HG02678 (cell line): ENCODE measurements around the gene BSND.
A peak's percentile ranks its signal among the peaks of the same experiment; 100 is the strongest.
"Not testable (repeated sequence)": the region's sequence is repeated elsewhere in the genome, so short reads cannot be mapped to it uniquely, and the experiment has no call there.

Experiments used
- ATAC-seq: cut with Tn5 transposase; IDR thresholded peaks from one replicate; pipeline ENCODE4 v1.9.1; 2021; ENCODE audit warnings: mild to moderate bottlenecking, moderate library complexity; ENCODE audit not compliant: unreplicated experiment

The BSND gene

DNA sequence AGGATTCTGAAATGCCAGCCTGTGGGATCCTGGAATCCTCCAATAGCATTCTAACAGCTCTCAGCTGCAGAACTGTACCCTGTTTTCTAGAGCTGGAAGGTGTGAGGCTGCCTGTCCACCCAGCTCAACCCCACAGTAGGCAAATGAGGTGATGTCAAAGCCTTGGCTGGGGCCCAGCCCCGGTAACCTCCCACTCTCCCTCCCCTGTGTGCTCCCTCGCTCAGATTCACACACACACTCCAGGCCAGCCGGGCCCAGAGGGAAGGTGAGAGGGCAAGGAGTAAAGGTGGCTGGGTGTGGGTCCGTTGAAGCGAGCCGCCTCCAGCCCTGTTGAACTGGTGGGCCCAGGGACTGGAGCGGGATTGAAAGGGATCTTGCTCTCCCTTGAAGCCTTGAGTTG is at the start of gene BSND:
Gene BSND, plus strand, starts transcription at position 257 of the 400 bp plus-strand sequence. CDS start 254 bp downstream, outside the sequence.
- ATAC-seq = no peak

DNA sequence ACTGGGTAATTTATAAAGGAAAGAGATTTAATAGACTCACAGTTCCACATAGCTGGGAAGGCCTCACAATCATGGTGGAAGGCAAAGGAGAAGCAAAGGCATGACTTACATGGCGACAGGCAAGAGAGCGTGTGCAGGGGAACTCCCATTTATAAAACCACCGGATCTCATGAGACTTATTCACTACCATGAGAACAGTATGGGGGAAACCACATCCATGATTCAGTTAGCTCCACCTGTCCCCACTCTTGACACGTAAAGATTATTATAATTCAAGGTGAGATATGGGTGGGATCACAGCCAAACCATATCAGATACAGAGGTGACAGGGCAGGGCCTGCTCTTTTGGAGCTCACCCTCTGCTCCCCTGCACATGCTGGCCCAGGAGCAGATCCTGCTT is 49.7 kb upstream of the BSND start:
- no peak for ATAC-seq

GRCh38 chr1:54950006-54950368 is 48.7 kb upstream of the BSND start:
- no peak for ATAC-seq

GRCh38 chr1:54950369-54951163 is 48.2 kb upstream of the BSND start:
- no peak for ATAC-seq

DNA sequence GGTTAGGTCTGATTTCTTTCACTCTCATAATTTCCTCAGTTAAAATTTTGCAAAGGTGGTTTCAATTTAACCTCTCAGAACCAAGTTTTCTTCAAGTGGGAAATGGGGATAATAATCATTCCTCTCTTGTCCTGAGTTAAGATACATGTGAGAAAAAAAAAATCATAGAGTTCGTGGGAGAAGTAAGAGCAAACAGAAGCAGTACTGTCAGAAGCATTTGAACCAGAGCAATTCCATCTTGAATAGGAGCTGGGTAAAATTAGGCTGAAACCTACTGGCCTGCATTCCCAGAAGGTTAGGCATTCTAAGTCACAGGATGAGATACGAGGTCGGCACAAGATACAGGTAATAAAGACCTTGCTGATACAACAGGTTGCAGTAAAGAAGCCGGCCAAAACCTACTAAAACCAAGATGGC is 46.9 kb upstream of the BSND start:
- no peak for ATAC-seq

DNA sequence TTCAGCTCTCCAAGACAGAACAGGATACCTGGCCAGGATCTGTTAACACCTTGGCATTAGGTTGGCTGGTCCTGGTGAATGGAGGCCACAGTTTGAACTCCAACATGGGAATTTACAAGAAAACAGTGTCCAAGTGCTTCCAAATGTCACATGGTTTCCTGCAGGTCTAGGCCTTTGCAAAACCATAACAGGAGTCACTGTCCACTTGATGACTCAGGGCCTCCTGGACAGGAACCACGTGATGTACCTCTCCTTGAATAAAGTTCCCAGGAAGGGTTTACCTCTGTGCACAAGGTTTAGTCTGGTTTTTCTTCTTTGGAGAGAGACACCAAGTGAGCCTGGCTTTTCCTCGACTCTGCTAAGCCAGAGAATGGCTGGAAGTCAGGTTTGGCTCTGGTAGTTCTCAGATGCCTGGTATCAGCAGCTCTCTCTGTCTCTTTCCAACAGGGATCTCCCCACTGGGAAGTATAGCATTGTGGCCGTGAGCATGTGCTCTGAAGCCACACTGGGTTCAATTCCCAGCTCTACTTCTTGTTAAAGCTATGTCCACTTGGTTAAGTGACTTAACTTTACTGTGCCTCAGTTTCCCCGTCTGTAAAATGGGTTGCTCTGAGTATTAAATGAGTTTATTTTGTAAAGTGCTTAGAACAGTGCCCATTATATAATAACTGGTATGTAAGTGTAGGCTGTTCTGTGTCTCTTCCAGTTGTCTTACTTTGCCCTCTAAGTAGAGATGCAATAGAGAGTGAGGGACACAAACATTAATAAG is 45.6 kb upstream of the BSND start:
- ATAC-seq = no peak

DNA sequence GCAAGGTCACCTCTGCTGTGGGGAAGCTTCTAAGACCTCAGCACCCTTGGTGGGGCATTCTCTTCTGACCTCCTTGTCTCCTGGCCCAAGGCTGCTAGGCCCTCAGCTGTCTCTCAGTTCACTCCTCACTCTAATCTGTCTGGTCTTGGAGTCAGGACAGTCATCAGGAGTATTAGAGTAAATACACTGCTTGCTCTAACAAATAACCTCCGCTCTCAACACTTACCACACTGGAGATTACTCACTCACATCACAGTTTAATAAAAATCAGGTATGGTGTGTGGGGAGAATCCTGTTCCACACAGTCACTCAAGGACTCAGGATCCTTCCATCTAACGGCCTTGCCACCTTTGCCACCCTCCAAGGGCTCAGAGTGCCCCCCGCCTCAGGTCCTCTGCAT is 44.9 kb upstream of the BSND start:
- ATAC-seq = no peak

DNA sequence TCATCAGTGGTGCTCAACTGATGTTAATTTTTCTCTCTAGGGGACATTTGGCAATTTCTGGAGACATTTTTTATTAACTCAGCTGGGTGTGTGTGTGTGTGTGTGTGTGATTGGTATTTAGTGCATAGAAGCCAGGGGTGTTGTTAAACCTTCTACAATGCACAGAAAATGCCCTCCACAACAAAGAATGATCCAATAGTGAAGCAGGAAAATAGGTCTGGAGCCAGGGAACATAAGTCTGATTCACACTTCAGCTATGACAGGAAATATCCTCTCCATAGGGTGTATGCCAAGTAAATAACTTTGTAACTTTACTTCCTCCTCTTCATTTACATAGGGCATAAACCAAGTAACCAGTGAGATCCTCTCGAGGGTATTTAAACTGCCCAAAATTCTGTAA is 43.4 kb upstream of the BSND start:
- ATAC-seq = no peak

DNA sequence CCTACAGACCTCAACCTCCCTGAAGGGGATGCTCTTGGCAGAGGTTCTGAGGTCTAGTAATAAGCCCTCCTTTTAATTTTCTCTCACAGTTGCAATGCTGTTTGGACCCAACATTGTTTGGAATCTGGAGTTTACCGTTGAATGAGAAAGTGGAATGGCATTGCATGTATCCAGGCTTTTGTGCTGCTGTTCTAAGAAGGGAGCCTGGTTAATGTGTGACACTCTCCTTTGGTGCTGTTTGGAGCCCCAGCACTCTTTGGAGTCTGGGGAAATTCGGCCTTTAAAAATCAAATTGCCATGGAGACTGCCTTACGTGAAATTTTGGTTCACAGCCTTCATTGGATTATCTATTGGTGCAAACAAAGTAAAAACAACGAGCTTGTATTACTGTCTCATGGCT is 42.0 kb upstream of the BSND start:
- no peak for ATAC-seq

- no peak for ATAC-seq
These were observed 39.5 kb upstream of the BSND start for GRCh38 chr1:54959241-54959640.

- no peak for ATAC-seq
These were observed 35.9 kb upstream of the BSND start for GRCh38 chr1:54962612-54963395.

DNA sequence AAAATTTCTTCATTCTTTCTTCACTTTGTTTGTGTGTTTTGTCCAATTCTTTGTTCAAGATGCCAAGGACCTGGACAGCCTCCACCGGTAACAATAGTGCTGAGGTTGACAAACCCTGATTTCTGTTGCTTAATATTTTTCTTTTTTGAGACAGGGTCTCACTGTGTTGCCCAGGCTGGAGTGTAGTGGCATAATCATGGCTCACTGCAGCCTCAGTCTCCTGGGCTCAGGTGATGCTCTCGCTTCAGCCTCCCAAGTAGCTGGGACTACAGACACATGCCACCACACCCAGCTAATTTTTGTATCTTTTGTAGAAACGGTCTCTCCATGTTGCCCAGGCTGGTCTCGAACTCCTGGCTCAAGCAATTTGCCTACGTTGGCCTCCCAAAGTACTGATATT is 34.9 kb upstream of the BSND start:
- not testable (repeated sequence) for ATAC-seq

DNA sequence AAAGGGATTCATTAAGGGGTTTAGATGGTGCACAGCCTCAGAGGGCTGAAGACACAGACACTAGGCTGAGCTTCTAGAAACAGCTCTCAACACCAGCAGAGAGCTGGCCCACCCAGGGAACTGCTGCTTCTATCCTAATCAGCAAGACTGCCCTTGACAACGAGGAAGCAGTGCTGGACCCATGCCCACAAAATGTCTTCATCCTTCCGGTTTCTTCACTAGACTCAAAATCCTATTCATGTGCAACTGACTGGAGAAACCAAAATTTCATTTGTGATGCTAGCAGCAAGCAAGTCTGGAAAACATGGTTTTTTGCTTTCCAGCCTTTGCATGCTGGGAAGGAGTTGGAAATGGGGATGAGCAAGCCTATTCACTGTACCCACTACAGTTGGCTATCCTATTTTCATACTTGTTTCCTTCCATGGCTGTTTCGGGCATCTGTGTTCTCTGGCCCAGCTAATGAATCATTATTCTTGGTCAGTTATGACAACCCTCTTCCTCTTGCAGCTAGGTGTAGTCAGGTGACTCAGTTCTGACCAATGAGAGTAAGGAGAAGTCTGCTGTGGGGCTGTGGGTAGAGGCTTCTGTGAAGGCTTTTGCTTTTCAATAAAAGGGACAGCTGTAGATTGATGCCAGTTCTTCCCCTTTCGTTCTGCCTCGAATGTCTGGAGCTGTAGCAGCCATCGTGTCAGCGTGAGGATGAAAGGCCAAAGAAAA is 33.0 kb upstream of the BSND start:
- peak; percentile 88 for ATAC-seq

- ATAC-seq = no peak
These were observed 31.4 kb upstream of the BSND start for GRCh38 chr1:54967372-54967771.

GRCh38 chr1:54968551-54968950 is 30.2 kb upstream of the BSND start:
- ATAC-seq = no peak

DNA sequence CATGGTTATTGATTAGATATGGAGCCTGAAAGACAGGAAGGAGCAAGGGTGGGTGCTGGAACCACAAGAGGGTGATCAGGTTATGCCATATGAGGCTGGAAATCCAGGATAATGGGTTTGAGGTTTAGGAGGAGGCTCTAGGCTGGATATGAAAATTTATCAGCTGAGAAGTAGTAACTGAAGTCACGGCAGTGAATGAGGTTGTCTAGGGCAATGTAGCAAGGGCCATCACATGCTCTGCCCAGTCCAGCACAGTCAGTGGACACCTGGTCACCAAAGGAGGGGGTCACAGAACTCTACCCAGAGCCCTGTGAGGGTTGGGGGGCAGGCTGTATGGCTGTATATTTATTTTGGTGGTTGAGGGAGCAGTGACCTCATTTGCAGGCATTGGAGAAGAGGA is 28.9 kb upstream of the BSND start:
- ATAC-seq = no peak

DNA sequence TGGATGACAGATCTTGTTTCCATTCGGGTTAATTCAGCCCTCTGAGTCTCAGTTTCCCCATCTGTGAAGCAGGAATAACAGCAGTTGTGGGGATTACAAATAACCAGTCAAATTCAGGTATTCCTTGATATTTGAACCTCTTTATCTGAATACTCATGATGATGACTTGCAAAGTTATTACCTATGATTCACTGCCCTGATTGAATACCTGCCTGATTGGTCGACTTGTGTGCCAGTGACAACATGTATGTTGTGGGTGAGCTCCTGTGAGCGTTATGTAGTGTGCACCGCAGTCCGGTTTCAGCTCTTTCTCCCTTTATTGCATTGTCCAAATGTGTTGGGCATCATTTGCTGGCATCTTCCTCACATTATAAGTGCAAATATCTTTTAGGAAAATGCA is 27.8 kb upstream of the BSND start:
- no peak for ATAC-seq

DNA sequence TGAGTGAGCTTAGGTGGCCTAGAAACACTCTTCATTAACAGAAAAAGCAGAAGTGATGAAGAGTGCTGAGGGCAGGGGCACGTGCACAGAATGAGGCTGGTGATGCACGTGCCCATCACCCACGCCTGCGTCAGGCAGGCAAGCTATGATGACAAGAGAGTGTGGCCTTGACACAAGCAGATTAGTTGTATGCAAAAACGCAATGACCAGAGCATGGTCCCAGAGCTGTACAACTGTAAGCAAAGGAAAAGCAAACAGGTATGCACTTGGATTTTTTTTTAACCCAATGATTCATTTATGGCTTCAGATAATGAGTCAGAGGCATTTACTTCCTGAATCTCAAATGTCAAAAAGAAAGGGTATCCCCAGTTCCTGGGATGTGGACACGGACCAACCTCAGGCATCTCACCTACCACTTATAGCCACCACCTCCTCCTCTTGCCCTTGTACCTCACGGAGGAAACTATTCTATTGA is 27.4 kb upstream of the BSND start:
- peak; percentile 70 for ATAC-seq

GRCh38 chr1:54972436-54972835 is 26.3 kb upstream of the BSND start:
- no peak for ATAC-seq

DNA sequence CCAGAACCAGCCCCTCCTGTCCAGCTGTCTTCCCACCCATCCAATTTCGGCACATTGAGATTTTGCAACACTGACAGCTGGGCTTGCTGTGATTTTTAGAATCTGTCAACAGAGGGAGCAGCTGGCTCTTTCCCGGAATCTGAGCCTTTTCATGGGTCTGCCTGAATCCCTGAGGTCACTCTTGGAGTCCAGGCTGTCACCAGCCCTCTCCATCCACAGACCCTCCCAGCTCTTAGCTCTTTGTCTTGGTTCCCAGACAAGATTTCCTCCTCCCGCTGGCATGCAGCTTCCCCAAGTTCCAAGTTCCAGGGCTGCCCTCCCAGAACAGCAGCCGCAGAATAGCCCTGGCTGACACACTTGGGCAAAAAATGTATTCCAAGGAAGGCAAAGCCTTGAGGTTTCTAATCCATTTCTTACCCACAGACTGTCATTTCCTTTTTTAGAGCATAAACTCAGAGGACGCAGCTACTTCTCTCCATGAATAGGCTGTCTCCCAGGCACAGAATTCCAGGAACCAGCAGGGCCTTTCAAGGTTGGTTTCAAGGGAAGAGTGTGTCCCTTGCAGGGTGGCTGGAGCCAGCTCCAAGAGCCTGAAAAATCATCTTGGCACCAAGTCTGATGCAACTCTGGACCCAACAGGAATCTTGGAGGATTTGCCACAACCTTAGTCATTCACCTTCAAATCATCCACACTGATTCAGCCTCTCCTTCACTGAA is 25.4 kb upstream of the BSND start:
- no peak for ATAC-seq
